GM12801 (cell line): Measurements from ENCODE around the gene TBX18.

ENCODE experiments used
- TF ChIP-seq, protein P1 (sequence below): IDR thresholded peaks from one replicate; pipeline ENCODE4 v1.5.1; 2011; ENCODE audit warnings: control low read depth; ENCODE audit not compliant: insufficient read length; ENCODE audit errors: extremely low read depth

The TBX18 gene

DNA sequence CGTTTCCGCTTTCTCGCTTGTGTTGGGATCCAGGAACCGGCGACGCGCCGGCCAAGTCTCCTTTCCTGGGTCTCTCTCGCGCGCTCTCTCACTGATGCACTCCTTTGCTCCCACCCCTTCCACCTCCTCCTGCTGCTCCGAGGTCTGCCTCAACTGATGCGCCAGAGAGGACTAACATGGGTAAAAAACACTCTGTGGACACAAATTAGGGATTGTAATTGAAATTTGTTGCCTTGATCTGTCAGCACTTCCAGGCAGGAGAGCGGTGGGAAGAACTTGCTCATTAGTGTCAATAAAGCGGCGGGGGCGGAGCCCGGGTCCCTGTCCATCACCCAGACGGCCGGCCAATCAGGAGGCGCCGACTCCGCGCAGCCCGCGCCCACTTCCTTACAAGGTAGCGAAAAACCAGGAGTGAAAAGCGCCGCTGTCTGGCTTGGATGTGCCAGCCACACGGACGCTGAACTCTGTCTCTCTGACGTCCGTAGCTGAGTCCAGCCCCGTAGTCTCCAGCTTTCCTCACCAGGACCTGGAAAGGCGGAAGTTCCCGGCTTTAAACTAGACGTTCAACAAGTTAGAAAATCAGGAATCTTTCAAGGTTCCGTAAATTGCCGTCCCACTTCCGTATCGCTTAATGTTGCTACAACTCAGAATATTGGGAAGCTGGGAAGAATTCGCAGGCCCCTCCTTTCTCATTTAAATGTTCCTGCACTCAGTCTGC, at the start of gene TBX18:
TSS of gene TBX18 (minus strand) at position 267 of the 718 bp plus-strand sequence. CDS start 417 bp downstream, outside the sequence.
- TF ChIP-seq, protein P1, sequence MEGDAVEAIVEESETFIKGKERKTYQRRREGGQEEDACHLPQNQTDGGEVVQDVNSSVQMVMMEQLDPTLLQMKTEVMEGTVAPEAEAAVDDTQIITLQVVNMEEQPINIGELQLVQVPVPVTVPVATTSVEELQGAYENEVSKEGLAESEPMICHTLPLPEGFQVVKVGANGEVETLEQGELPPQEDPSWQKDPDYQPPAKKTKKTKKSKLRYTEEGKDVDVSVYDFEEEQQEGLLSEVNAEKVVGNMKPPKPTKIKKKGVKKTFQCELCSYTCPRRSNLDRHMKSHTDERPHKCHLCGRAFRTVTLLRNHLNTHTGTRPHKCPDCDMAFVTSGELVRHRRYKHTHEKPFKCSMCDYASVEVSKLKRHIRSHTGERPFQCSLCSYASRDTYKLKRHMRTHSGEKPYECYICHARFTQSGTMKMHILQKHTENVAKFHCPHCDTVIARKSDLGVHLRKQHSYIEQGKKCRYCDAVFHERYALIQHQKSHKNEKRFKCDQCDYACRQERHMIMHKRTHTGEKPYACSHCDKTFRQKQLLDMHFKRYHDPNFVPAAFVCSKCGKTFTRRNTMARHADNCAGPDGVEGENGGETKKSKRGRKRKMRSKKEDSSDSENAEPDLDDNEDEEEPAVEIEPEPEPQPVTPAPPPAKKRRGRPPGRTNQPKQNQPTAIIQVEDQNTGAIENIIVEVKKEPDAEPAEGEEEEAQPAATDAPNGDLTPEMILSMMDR: no peak

DNA sequence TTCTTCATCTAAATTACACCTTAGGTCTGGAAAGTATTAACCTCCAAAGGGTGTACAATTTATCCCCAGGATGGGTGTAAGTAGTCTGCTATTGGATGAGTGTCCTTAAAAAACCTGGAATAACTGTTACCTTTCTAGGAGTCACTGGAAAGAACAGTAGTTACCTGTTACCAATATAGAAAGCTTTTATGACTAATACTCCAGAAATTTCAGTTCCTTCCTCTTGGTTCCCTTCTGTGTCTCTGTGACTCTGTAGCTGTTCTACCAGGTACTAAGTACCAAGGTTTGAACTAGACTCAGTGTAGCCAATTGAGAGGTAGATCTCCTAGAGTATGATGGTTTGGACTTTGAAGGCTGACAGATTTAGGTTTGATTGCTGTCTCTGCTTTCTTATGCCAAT, 47.0 kb upstream of the TBX18 start:
- TF ChIP-seq, protein P1: no peak

DNA sequence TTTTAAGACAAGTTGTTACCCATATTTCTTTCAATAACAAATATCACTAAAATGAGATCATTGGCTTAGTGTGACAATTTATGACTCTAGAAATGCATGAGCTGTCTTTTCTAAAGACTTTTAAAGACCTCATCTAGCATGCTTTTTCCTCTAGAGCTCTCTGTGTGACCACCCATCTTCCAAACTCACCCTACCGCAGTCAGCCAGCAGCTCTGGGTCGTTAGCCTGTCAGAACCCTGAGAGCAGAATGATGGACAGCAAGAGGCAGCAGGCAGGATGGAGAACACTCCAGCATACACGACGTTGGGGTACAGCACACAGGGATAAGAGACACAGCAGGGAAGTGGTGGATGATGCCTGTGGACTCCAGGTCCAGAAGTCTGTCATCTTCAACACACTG, 45.1 kb upstream of the TBX18 start:
- TF ChIP-seq, protein P1: no peak

DNA sequence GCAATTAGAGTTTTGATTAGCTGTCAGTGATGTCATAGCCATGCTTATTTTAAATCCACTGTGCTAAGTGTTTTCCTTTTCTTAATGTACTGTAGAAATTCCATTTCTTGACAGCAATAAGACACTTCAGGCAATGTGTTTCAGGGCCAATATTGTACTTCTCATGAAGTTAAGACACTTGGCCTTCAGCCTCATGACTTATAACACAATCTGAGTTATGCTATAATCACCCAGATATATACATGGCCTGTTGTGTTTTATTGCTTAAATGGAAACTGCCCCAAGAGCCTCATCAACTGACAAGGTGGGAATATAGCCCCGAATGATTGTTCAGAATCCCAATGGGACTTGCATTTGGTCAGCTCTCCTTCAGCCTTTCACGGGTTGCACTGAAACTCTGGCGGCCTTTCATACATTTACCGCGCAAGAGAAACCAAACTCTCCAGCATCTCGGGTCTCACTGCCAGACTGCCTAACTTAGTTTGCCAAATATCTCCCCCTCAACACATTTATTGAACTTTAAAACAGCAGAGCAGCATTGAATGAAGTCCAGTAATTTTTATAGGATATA, 44.2 kb upstream of the TBX18 start:
- TF ChIP-seq, protein P1: no peak

DNA sequence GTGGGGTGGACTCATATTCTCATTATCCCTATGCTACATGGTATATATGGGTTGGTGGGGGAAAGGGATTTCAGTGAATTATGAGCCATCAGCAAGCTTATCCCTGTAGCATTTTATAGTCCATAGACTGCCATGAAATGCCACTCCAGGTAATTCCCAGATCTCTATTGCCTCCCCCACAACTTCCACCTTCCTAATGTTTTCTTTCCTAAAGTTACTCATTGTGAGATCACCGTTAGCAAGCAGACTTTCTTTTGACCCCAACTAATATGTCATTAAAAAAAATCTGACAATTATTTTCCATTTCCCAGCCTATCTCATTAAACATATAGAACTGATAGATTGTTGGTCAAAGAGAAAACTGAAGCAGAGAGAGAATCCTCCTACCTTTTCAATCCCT, 40.7 kb upstream of the TBX18 start:
- TF ChIP-seq, protein P1: no peak

DNA sequence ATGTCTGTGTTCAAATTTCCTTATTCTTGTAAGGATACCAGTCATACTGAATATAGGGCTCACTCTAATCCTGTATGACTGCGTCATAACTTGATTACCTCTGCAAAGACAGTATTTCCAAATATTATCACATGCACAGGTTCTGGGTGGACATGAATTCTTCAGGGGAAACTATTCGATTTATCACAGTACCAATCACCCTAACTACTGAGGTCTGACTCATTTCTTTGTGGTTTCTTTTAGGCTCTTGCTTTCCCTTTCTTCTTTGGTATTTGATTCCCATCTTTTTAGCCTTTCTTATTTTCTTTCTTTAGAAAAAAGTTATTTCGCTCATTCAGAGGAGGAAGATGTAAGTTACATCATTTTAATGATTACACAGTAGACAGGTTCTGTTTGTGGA, 40.3 kb upstream of the TBX18 start:
- TF ChIP-seq, protein P1: no peak

DNA sequence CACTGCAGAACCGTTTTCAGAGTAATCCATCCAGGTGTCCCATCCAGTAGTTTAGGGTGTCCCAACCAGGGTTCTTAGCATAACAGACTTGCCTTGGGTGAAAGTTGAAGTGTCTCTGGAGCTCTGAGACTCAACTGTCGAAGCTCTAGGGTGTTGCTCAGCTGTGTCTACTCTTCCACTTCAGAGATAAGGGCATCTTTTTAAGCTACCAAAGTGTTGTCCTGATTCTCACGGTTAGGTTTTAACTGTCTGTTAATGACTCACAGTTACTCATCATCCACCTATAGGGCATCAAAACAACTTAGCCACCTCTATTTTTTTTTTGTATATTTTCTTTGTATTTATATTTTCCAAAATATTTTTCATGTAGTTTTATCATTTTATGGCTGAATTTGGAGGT, 36.9 kb upstream of the TBX18 start:
- TF ChIP-seq, protein P1: no peak
